Fibroblast of villous mesenchyme (primary cell): Measurements from ENCODE around the gene CBFB. TPM values are rescaled to one million over a fixed set of nuclear protein-coding genes. Genes with fewer than 3 reads are reported as not detected.

Source experiments
- DNase-seq: peaks from one replicate; pipeline ENCODE4 v3.0.0-alpha.2; 2010; ENCODE audit warnings: low read depth
- H3K4me3 ChIP-seq: 2 replicates; pipeline ENCODE4 v1.5.1; 2011; ENCODE audit warnings: low read depth, mild to moderate bottlenecking, low read length
- CTCF ChIP-seq: IDR thresholded peaks from 2 replicates; pipeline ENCODE4 v1.5.1; 2012; ENCODE audit warnings: low read depth, mild to moderate bottlenecking, low read length; ENCODE audit not compliant: insufficient read depth
- total RNA-seq: library from RNA; depleted of rRNA; stranded (reverse); fragments of >200 nt; gene quantifications from 2 replicates; pipeline ENCODE4 v1.2.3, GENCODE V29; 2012

The CBFB gene
- total RNA-seq, 1 donor, result 91.5 TPM

GRCh38 chr16:67023689-67024088, 5.3 kb upstream of the CBFB start:
- H3K4me3 ChIP-seq, result no peak overlapping the region
- TF ChIP-seq CTCF, result no peak
- DNase-seq, result no peak

GRCh38 chr16:67024384-67025209, 4.4 kb upstream of the CBFB start:
- no peak for TF ChIP-seq CTCF
- no peak for DNase-seq
- H3K4me3 ChIP-seq, result no peak overlapping the region

GRCh38 chr16:67025210-67025550, 3.8 kb upstream of the CBFB start:
- no peak overlapping the region for H3K4me3 ChIP-seq
- no peak for DNase-seq
- TF ChIP-seq CTCF, result no peak

GRCh38 chr16:67026570-67026969, 2.4 kb upstream of the CBFB start:
- no peak for DNase-seq
- no peak for TF ChIP-seq CTCF
- H3K4me3 ChIP-seq, result no peak overlapping the region

GRCh38 chr16:67027046-67027445, 1.9 kb upstream of the CBFB start:
- no peak for DNase-seq
- no peak overlapping the region for H3K4me3 ChIP-seq
- no peak for TF ChIP-seq CTCF

GRCh38 chr16:67028167-67028695, 718 bp upstream of the CBFB start:
- DNase-seq, result no peak
- peak overlapping the region; percentile 61 for H3K4me3 ChIP-seq
- no peak for TF ChIP-seq CTCF
